Left ventricle myocardium inferior (tissue), 1 donor: ENCODE measurements around the gene PROK1. TPM values are rescaled to one million over a fixed set of nuclear protein-coding genes. Genes with fewer than 3 reads are reported as not detected.
"Not testable (repeated sequence)": the region's sequence is repeated elsewhere in the genome, so short reads cannot be mapped to it uniquely, and the experiment has no call there.

Experiments
- DNase-seq: peaks from one replicate; pipeline ENCODE4 v3.0.0-alpha.2; 2020
- H3K27ac ChIP-seq: fragments of 200-600 bp; replicated peaks from 2 replicates; pipeline ENCODE4 v1.8.0; 2021
- H3K27me3 ChIP-seq: fragments of 200-600 bp; 2 replicates; pipeline ENCODE4 v1.8.0; 2021; ENCODE audit warnings: low read depth
- H3K36me3 ChIP-seq: fragments of 200-600 bp; 2 replicates; pipeline ENCODE4 v1.8.0; 2021
- H3K4me1 ChIP-seq: fragments of 200-600 bp; 2 replicates; pipeline ENCODE4 v1.8.0; 2021
- H3K4me3 ChIP-seq: fragments of 200-600 bp; 2 replicates; pipeline ENCODE4 v1.8.0; 2021; ENCODE audit warnings: mild to moderate bottlenecking, moderate library complexity
- H3K9me3 ChIP-seq: fragments of 200-600 bp; replicated peaks from 2 replicates; pipeline ENCODE4 v1.8.0; 2021
- CTCF ChIP-seq: fragments of 200-600 bp; IDR thresholded peaks from 2 replicates; pipeline ENCODE4 v1.8.0; 2021; ENCODE audit warnings: antibody characterized with exemption, mild to moderate bottlenecking, borderline replicate concordance
- intact Hi-C: fragments of 100-400 bp; cut with micrococcal nuclease; formaldehyde crosslinking; loops from one replicate; pipeline ENCODE4 v1.11.0; 2022
- total RNA-seq: library from RNA; stranded (reverse); fragmentation: NEBNext Ultra II Directional; extraction: Animal tissue kit (Norgen Biotek cat#: 25700); gene quantifications from one replicate; pipeline ENCODE4 v1.2.1, GENCODE V29; 2021
- donor health status: DM: no; HTN: yes; CAD: no; lungs with severe emphysema.

Gene PROK1
- total RNA-seq, 1 donor from 2014 or later = not detected

DNA sequence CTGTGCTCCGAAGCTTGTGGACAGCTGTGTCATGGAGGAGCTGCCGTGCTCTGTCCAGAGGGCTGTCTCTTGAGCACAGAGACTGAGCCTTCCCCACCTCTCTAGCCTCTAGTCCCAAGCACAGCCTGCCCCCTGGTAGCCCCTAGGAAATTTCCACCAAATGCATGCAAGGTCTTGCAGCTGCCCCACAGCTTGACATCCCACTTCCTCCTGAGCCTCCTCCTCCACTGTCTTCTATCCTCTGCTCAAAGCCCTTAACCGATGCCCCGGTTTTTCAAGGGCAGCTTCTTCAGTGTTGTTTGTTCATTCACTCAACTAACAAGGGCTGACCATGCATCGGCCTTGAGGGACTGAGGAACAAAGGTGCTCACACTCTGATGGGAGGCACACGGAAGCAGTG, 20.6 kb upstream of the PROK1 start:
- Histone ChIP-seq H3K36me3 (no peaks in the 10 kb centered on the region), H3K9me3 (no peaks in the 10 kb centered on the region), H3K4me1 (peaks cover 29% of the 10 kb centered on the region), H3K27me3 (no peaks in the 10 kb centered on the region), H3K27ac (no peak overlapping the region), H3K4me3 (no peak overlapping the region)
- no peak for TF ChIP-seq CTCF
- intact Hi-C loops = no loop called here
- DNase-seq = no peak

- Histone ChIP-seq H3K27me3 (no peaks in the 10 kb centered on the region), H3K4me1 (peaks cover 23% of the 10 kb centered on the region), H3K27ac (no peak overlapping the region), H3K9me3 (no peaks in the 10 kb centered on the region), H3K4me3 (no peak overlapping the region), H3K36me3 (no peaks in the 10 kb centered on the region)
- intact Hi-C loops = no loop called here
- no peak for DNase-seq
- no peak for TF ChIP-seq CTCF
Observed at GRCh38 chr1:110430901-110431300, 20.0 kb upstream of the PROK1 start.

- intact Hi-C loops = no loop called here
- Histone ChIP-seq H3K9me3 (no peaks in the 10 kb centered on the region), H3K27me3 (no peaks in the 10 kb centered on the region), H3K4me3 (no peak overlapping the region), H3K4me1 (peaks cover 21% of the 10 kb centered on the region), H3K27ac (no peak overlapping the region), H3K36me3 (no peaks in the 10 kb centered on the region)
- TF ChIP-seq CTCF = no peak
- no peak for DNase-seq
Observed at GRCh38 chr1:110433213-110433612, 17.7 kb upstream of the PROK1 start.

GRCh38 chr1:110433803-110434202, 17.1 kb upstream of the PROK1 start:
- H3K27ac ChIP-seq = no peak overlapping the region
- no peak overlapping the region for H3K4me3 ChIP-seq
- no peaks in the 10 kb centered on the region for H3K9me3 ChIP-seq
- H3K36me3 ChIP-seq = no peaks in the 10 kb centered on the region
- H3K4me1 ChIP-seq = peaks cover 21% of the 10 kb centered on the region
- H3K27me3 ChIP-seq = no peaks in the 10 kb centered on the region
- DNase-seq = peak; percentile 47
- peak; percentile 50 for TF ChIP-seq CTCF
- intact Hi-C loops = no loop called here

DNA sequence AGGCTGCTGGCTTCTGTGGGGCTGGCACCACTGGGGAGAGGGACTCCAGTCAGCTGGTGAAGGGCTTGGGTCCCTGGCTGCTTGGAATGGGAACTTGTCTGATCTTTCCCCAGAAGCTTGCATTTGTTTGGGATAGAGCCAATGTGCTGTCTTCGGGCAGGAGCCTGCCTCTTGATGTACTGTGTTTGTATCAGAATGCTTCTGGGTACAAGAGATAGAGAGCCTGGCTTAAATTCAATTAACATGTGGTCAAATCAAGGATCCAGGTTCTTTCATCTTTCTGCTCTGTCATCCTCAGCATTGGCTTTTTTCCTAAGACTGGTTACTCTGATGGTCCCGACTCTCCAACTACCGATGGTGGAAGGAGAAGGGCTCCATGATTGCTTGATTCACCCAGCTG, 16.0 kb upstream of the PROK1 start:
- intact Hi-C loops = no loop called here
- H3K4me1 ChIP-seq = peaks cover 21% of the 10 kb centered on the region
- no peaks in the 10 kb centered on the region for H3K36me3 ChIP-seq
- DNase-seq = no peak
- H3K9me3 ChIP-seq = no peaks in the 10 kb centered on the region
- H3K27ac ChIP-seq = no peak overlapping the region
- no peaks in the 10 kb centered on the region for H3K27me3 ChIP-seq
- no peak for TF ChIP-seq CTCF
- no peak overlapping the region for H3K4me3 ChIP-seq

- no peak for TF ChIP-seq CTCF
- no peak overlapping the region for H3K4me3 ChIP-seq
- peaks cover 24% of the 10 kb centered on the region for H3K4me1 ChIP-seq
- no peaks in the 10 kb centered on the region for H3K27me3 ChIP-seq
- H3K27ac ChIP-seq = no peak overlapping the region
- intact Hi-C loops = no loop called here
- no peak for DNase-seq
- H3K9me3 ChIP-seq = no peaks in the 10 kb centered on the region
- H3K36me3 ChIP-seq = no peaks in the 10 kb centered on the region
Observed at GRCh38 chr1:110436635-110437034, 14.3 kb upstream of the PROK1 start.

DNA sequence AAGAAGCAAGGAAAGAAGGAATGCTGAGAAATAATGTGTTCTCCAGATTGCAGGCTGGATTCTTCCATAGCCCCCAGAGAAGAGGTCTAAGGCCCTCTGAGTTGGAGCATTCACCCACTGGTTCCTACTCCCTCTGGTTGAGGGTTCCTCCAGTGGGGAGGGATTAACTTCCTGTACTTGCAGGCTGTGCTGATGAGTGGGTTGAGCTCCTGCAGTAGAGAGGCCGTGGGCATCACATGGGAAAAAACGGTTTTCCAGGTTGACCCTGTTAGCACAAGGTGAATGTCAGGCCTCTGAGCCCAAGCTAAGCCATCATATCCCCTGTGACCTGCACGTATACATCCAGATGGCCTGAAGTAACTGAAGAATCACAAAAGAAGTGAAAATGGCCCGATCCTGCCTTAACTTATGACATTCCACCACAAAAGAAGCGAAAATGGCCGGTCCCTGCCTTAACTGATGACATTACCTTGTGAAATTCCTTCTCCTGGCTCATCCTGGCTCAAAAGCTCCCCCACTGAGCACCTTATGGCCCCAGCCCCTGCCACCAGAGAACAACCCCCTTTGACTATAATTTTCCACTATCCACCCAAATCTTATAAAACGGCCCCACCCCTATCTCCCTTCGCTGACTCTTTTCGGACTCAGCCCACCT, 13.2 kb upstream of the PROK1 start:
- DNase-seq, H3K4me3 ChIP-seq, intact Hi-C loops, H3K36me3 ChIP-seq, H3K9me3 ChIP-seq, H3K27ac ChIP-seq, H3K27me3 ChIP-seq: not testable (repeated sequence)
- H3K4me1 ChIP-seq = peaks cover 24% of the 10 kb centered on the region
